GM12878 (cell line): ENCODE data around the gene CLIP2. TPM values are rescaled to one million over a fixed set of nuclear protein-coding genes. Genes with fewer than 3 reads are reported as not detected.

Source experiments
- ATAC-seq: fragments of 200-7000 bp; cut with Tn5 transposase; 3 replicates; pipeline ENCODE4 v1.9.1; 2020; ENCODE audit warnings: mild to moderate bottlenecking, moderate library complexity
- BruUV-seq: library from RNA; stranded (reverse); fragments of 400-500 nt; replicated peaks from 2 replicates; lab custom pipeline; 2021; lab: Mats Ljungman, UMichigan
- CTCF ChIA-PET: fragments of 300-600 bp; sonication (Branson Sonifier 250); formaldehyde crosslinking; extraction: SDS; loops from one replicate; lab custom pipeline; 2021; ENCODE audit warnings: inconsistent platforms; lab: Yijun Ruan, JAX
- POLR2A ChIA-PET: fragments of 350-600 bp; formaldehyde crosslinking; extraction: SDS; loops from one replicate; lab custom pipeline; 2021; ENCODE audit warnings: inconsistent platforms; lab: Charles Lee
- RAD21 ChIA-PET: fragments of 300-600 bp; sonication (Branson Sonifier 250); formaldehyde crosslinking; loops from one replicate; lab custom pipeline; 2023; ENCODE audit warnings: antibody characterized with exemption; ENCODE audit not compliant: unreplicated experiment; lab: Charles Lee
- SMC1A ChIA-PET: fragments of 300-600 bp; sonication (Branson Sonifier 250); formaldehyde crosslinking; loops from one replicate; lab custom pipeline; 2023; ENCODE audit not compliant: unreplicated experiment, uncharacterized antibody; lab: Charles Lee
- DNase-seq: peaks from one replicate; pipeline ENCODE4 v3.0.0-alpha.2; 2011; ENCODE audit warnings: low read depth, low spot score
- FAIRE-seq: peaks from 3 replicates; lab custom pipeline; 2011; peaks lifted over from hg19 to GRCh38; lab: Jason Lieb, UNC
- H2AFZ ChIP-seq: 2 replicates; pipeline ENCODE4 v1.6.0; 2011; ENCODE audit warnings: low read depth, low read length, control low read depth; ENCODE audit not compliant: control insufficient read depth
- H3K27ac ChIP-seq: 2 replicates; pipeline ENCODE4 v1.5.1; 2011; ENCODE audit warnings: control low read depth; ENCODE audit not compliant: control insufficient read depth, insufficient read depth
- H3K27me3 ChIP-seq, 2 experiments: replicated peaks in 1 of 2; 2 replicates each; pipeline versions ENCODE4 v1.6.0 to v1.6.1; 2011; ENCODE audit warnings: low read length in 1 of 2; ENCODE audit not compliant: control insufficient read depth in 2 of 2, insufficient read depth in 2 of 2
- H3K36me3 ChIP-seq, 2 experiments: 2 replicates each; pipeline ENCODE4 v1.5.1; 2011; ENCODE audit warnings: low read length in 1 of 2; ENCODE audit not compliant: control insufficient read depth in 2 of 2, insufficient read depth in 2 of 2
- H3K4me1 ChIP-seq: 2 replicates; pipeline ENCODE4 v1.6.1; 2011; ENCODE audit warnings: mild to moderate bottlenecking, low read length, moderate library complexity, mixed read lengths; ENCODE audit not compliant: control insufficient read depth, insufficient read depth
- H3K4me2 ChIP-seq: 2 replicates; pipeline ENCODE4 v1.6.0; 2011; ENCODE audit warnings: control low read depth; ENCODE audit not compliant: control insufficient read depth, insufficient read depth
- H3K4me3 ChIP-seq: fragments of 200-600 bp; sonication (generic); 2 replicates; pipeline ENCODE4 v1.5.1; 2016
- H3K79me2 ChIP-seq: 2 replicates; pipeline ENCODE4 v1.6.0; 2011; ENCODE audit warnings: low read length; ENCODE audit not compliant: control insufficient read depth, insufficient read depth
- H3K9ac ChIP-seq: 2 replicates; pipeline ENCODE4 v1.8.0; 2011; ENCODE audit warnings: low read length, control low read depth, mixed read lengths; ENCODE audit not compliant: control insufficient read depth, insufficient read depth
- H3K9me3 ChIP-seq: replicated peaks from 3 replicates; pipeline ENCODE4 v1.5.1; 2011; ENCODE audit warnings: mild to moderate bottlenecking, low read length; ENCODE audit not compliant: control insufficient read depth, insufficient read depth
- H4K20me1 ChIP-seq: 2 replicates; pipeline ENCODE4 v1.6.0; 2011; ENCODE audit not compliant: control insufficient read depth, insufficient read depth
- ASH2L ChIP-seq: fragments of 300-600, 200-600 bp; sonication (generic); IDR thresholded peaks from 2 replicates; pipeline ENCODE4 v1.6.1; 2017; ENCODE audit warnings: low read depth, mild to moderate bottlenecking, borderline replicate concordance
- BACH1 ChIP-seq: fragments of 450-650 bp; IDR thresholded peaks from 2 replicates; pipeline ENCODE4 v1.6.1; 2017; ENCODE audit warnings: mild to moderate bottlenecking, borderline replicate concordance
- BHLHE40 ChIP-seq, 2 experiments: fragments of 450-650 bp in 1 of 2; IDR thresholded peaks; 2 replicates each; pipeline ENCODE4 v1.6.1; 2011 to 2017; ENCODE audit warnings: low read depth in 2 of 2, borderline replicate concordance in 1 of 2, improper control_type of control experiment in 1 of 2, low read length in 1 of 2, mild to moderate bottlenecking in 1 of 2
- CTCF ChIP-seq, 3 experiments: IDR thresholded peaks in 2 of 3; conservative IDR thresholded peaks in 1 of 3; 2 replicates each; pipeline ENCODE4 v1.5.1; 2011; ENCODE audit warnings: low read depth in 3 of 3, low read length in 3 of 3, mild to moderate bottlenecking in 3 of 3, control low read depth in 2 of 3, moderate library complexity in 2 of 3, inconsistent platforms in 1 of 3, mixed read lengths in 1 of 3; ENCODE audit not compliant: control insufficient read depth in 2 of 3, insufficient read depth in 1 of 3; ENCODE audit errors: extremely low read depth in 1 of 3
- DPF2 ChIP-seq: fragments of 450-650 bp; IDR thresholded peaks from 2 replicates; pipeline ENCODE4 v1.6.1; 2017; ENCODE audit warnings: mild to moderate bottlenecking
- FOS ChIP-seq: IDR thresholded peaks from 3 replicates; pipeline ENCODE4 v1.6.1; 2011; ENCODE audit warnings: borderline replicate concordance; ENCODE audit not compliant: insufficient read length; ENCODE audit errors: extremely low read depth
- IKZF1 ChIP-seq: fragments of 450-650 bp; conservative IDR thresholded peaks from 2 replicates; pipeline ENCODE4 v1.6.1; 2017; ENCODE audit warnings: antibody characterized with exemption, mild to moderate bottlenecking
- NR2F1 ChIP-seq: fragments of 450-650 bp; conservative IDR thresholded peaks from 2 replicates; pipeline ENCODE4 v1.6.1; 2017; ENCODE audit warnings: mild to moderate bottlenecking
- RAD21 ChIP-seq: IDR thresholded peaks from 2 replicates; pipeline ENCODE4 v1.6.1; 2011; ENCODE audit warnings: mild to moderate bottlenecking, low read depth, low read length, moderate library complexity; ENCODE audit not compliant: insufficient read depth
- SMC3 ChIP-seq: IDR thresholded peaks from 2 replicates; pipeline ENCODE4 v1.6.1; 2011; ENCODE audit warnings: low read length, improper control_type of control experiment, borderline replicate concordance
- SREBF1 ChIP-seq: IDR thresholded peaks from 2 replicates; pipeline ENCODE4 v1.6.1; 2012; ENCODE audit warnings: mild to moderate bottlenecking, low read length
- YY1 ChIP-seq: IDR thresholded peaks from 2 replicates; pipeline ENCODE4 v1.6.1; 2011; ENCODE audit warnings: low read depth, mild to moderate bottlenecking, low read length
- ZBTB4 ChIP-seq: fragments of 450-650 bp; formaldehyde crosslinking; IDR thresholded peaks from 2 replicates; pipeline ENCODE4 v1.4.0; 2022; ENCODE audit warnings: mild to moderate bottlenecking, moderate library complexity
- ZNF207 ChIP-seq: fragments of 450-650 bp; IDR thresholded peaks from 2 replicates; pipeline ENCODE4 v1.6.1; 2014; ENCODE audit warnings: antibody characterized with exemption, mild to moderate bottlenecking, borderline replicate concordance
- ZNF274 ChIP-seq: IDR thresholded peaks from one replicate; pipeline ENCODE4 v1.8.0; 2011; ENCODE audit not compliant: insufficient read length, insufficient read depth
- WGBS: methylation state at CpG from one replicate; pipeline ENCODE4 v1.1.6; 2016; ENCODE audit warnings: low lambda C conversion rate; ENCODE audit not compliant: insufficient replicate concordance, insufficient coverage; ENCODE audit errors: missing lambda C conversion rate; 5-methylcytosine and 5-hydroxymethylcytosine counted together
- in situ Hi-C: fragments of 300-500 bp; cut with MboI; formaldehyde crosslinking; loops from 9 replicates; pipeline ENCODE4 v1.14.3; 2018; ENCODE audit warnings: mixed read lengths
- intact Hi-C: fragments of 100-400 bp; cut with micrococcal nuclease; formaldehyde crosslinking; loops from one replicate; pipeline ENCODE4 v1.14.2; 2022; ENCODE audit not compliant: unreplicated experiment
- polyA plus RNA-seq, 11 experiments: library from polyadenylated mRNA; depleted of rRNA in 4 of 11; unstranded in 6 of 11; stranded (reverse) in 5 of 11; fragments of >200 nt; fragmentation: Nextera tagmentation in 4 of 11; fragmentation: Illumina TruSeq in 1 of 11; extraction: Ambion mirVana in 4 of 11; extraction: Trizol in 1 of 11; gene quantifications; 1 replicate in 1 of 11; 2 replicates in 10 of 11; pipeline versions ENCODE4 v1.2.1 to v1.2.3, GENCODE V29; 2011 to 2016; ENCODE audit warnings: inconsistent platforms in 2 of 11, missing spikeins in 2 of 11, low read depth in 1 of 11
- total RNA-seq, 4 experiments: library from RNA; depleted of rRNA in 3 of 4; stranded (reverse); fragments of >200 nt in 3 of 4; fragmentation: Illumina TruSeq in 1 of 4; extraction: Trizol in 1 of 4; gene quantifications; 2 replicates each; pipeline versions ENCODE4 v1.2.1 to v1.2.3, GENCODE V29; 2013 to 2021

Gene CLIP2
- total and polyA plus RNA-seq, 10 of the 15 experiments (the other 5 are each of a cell fraction or from before 2014, with no cell fraction given): 0.26 to 56.3 (median 21.0) TPM

GRCh38 chr7:74272305-74273038, 16.7 kb upstream of the CLIP2 start (continued):
- TF ChIP-seq RAD21: 0 out of 2 replicates have a peak, but pooled peaks have one; percentile 32
- no peak for TF ChIP-seq ZNF274
- 0 out of 2 replicates have a peak, but pooled peaks have one; percentile 36 for TF ChIP-seq ASH2L
- peak; percentile 35; the same call in 1 of the 2 replicates for TF ChIP-seq SMC3
- no peak for TF ChIP-seq FOS
- TF ChIP-seq, all 136 proteins: peak for 79

GRCh38 chr7:74275401-74275881, 13.8 kb upstream of the CLIP2 start:
- no peaks in the 10 kb centered on the region for H3K36me3 ChIP-seq
- H3K4me1 ChIP-seq: peaks cover 63% of the 10 kb centered on the region
- ChIA-PET SMC1A (interaction anchor here (1.0 to 12.4 kb wide), 13 partner anchors 13 to 126 kb away, joined by 3 to 285 read pairs (median 5); partner anchors contain the start of gene CLIP2), RAD21 (interaction anchor here (1.0 to 2.7 kb wide), 11 partner anchors 9 to 126 kb away, joined by 3 to 36 read pairs (median 11); partner anchors contain the start of genes CLIP2 and LAT2), POLR2A (interaction anchor here (0.8 to 2.9 kb wide), 3 partner anchors 11 to 18 kb away, joined by 4 to 46 read pairs (median 4); partner anchors contain the start of gene CLIP2), CTCF (interaction anchor here (0.6 to 4.5 kb wide), 26 partner anchors 10 to 129 kb away, joined by 3 to 103 read pairs (median 5); partner anchors contain the start of gene CLIP2)
- no TSS peak for BruUV-seq
- no peak overlapping the region for H3K4me3 ChIP-seq
- H3K9ac ChIP-seq: no peak overlapping the region
- H3K79me2 ChIP-seq: no peaks in the 10 kb centered on the region
- intact Hi-C loops (no loop called here), in situ Hi-C loops (no loop called here)
- H3K4me2 ChIP-seq: no peak overlapping the region
- H3K27me3 ChIP-seq: no peaks in the 10 kb centered on the region
- H2AFZ ChIP-seq: no peak overlapping the region; the same call in 1 of the 2 replicates
- ATAC-seq (peak; percentile 16), FAIRE-seq (no peak), DNase-seq (no peak)
- H4K20me1 ChIP-seq: no peaks in the 10 kb centered on the region
- no peaks in the 10 kb centered on the region for H3K9me3 ChIP-seq
- no peak overlapping the region for H3K27ac ChIP-seq
- 68% methylated on average over 6 of the region's 6 CpGs for WGBS
- TF ChIP-seq SREBF1: no peak
- peak; percentile 58 to 87 (median 62) for TF ChIP-seq CTCF (IDR thresholded peaks at IDR 0.05 in 2 of 3, conservative IDR thresholded peaks at IDR 0.05 in 1 of 3; ENCODE audit: control insufficient read depth in 2 of 3, extremely low read depth in 1 of 3, insufficient read depth in 1 of 3, low read depth in 3 of 3, low read length in 3 of 3)
- peak; percentile 16; the same call in 1 of the 2 replicates for TF ChIP-seq NR2F1
- TF ChIP-seq IKZF1: peak; percentile 31
- TF ChIP-seq BHLHE40 (IDR thresholded peaks at IDR 0.05; ENCODE audit: borderline replicate concordance in 1 of 2, low read depth in 2 of 2, low read length in 1 of 2): peak; percentile 62 to 88; a peak in 3 of 4 replicates
- peak; percentile 41; the same call in 1 of the 2 replicates for TF ChIP-seq SMC3
- TF ChIP-seq ZNF207: no peak
- TF ChIP-seq DPF2: peak; percentile 47; the same call in 1 of the 2 replicates
- TF ChIP-seq YY1: 0 out of 2 replicates have a peak, but pooled peaks have one; percentile 14
- no peak for TF ChIP-seq ZBTB4 (CRISPR knock-in tag)
- TF ChIP-seq BACH1: no peak
